ENCODE data around the gene FRMPD4. TPM values are rescaled to one million over a fixed set of nuclear protein-coding genes. Genes with fewer than 3 reads are reported as not detected.

Gene FRMPD4
- total and polyA plus RNA-seq, 2 donors from 2014 or later: not detected

DNA sequence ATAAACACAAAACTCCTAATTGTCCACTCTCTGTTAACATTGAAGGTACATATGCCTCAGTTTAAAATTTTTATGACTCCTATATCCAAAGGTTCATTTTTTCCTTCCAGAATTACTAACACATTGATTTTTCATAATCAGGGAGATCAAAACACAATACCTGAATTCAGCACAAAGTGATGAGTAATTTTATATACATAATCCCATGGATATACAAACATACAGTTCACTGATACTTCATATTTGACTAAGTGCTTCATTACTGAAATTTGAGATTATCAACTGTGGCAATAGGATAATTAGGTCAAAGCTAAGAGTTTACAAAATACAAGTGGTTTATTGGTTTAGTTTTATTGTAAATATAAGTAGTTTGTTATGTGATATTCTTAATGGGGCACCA, 476.8 kb downstream of the FRMPD4 start:
- H3K4me3 ChIP-seq (ENCODE audit: low read length in 3 of 3): no peak overlapping the region
- H3K36me3 ChIP-seq (ENCODE audit: control insufficient read depth in 2 of 3, insufficient read depth in 3 of 3, low read length in 3 of 3): no peaks in the 10 kb centered on the region
- TF ChIP-seq, protein P1, sequence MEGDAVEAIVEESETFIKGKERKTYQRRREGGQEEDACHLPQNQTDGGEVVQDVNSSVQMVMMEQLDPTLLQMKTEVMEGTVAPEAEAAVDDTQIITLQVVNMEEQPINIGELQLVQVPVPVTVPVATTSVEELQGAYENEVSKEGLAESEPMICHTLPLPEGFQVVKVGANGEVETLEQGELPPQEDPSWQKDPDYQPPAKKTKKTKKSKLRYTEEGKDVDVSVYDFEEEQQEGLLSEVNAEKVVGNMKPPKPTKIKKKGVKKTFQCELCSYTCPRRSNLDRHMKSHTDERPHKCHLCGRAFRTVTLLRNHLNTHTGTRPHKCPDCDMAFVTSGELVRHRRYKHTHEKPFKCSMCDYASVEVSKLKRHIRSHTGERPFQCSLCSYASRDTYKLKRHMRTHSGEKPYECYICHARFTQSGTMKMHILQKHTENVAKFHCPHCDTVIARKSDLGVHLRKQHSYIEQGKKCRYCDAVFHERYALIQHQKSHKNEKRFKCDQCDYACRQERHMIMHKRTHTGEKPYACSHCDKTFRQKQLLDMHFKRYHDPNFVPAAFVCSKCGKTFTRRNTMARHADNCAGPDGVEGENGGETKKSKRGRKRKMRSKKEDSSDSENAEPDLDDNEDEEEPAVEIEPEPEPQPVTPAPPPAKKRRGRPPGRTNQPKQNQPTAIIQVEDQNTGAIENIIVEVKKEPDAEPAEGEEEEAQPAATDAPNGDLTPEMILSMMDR (IDR thresholded peaks at IDR 0.05; ENCODE audit: borderline replicate concordance, extremely low read depth, insufficient read depth): no peak
- H3K9ac ChIP-seq (ENCODE audit: low read length in 3 of 3): no peak overlapping the region
- intact Hi-C loops (cut with DNase I): no loop called here
- H3K27ac ChIP-seq (ENCODE audit: low read depth in 2 of 2, low read length in 2 of 2): no peak overlapping the region
- no peaks in the 10 kb centered on the region for H3K9me3 ChIP-seq (ENCODE audit: control insufficient read depth in 2 of 3, insufficient read depth in 1 of 3, low read length in 3 of 3)
- DNase-seq (no peak), FAIRE-seq (peak; percentile 25)
- no peaks in the 10 kb centered on the region for H3K27me3 ChIP-seq (ENCODE audit: control insufficient read depth, insufficient read depth, low read length)
- H3K4me1 ChIP-seq (ENCODE audit: control insufficient read depth in 2 of 3, insufficient read depth in 2 of 3, low read depth in 1 of 3, low read length in 3 of 3): no peaks in the 10 kb centered on the region

DNA sequence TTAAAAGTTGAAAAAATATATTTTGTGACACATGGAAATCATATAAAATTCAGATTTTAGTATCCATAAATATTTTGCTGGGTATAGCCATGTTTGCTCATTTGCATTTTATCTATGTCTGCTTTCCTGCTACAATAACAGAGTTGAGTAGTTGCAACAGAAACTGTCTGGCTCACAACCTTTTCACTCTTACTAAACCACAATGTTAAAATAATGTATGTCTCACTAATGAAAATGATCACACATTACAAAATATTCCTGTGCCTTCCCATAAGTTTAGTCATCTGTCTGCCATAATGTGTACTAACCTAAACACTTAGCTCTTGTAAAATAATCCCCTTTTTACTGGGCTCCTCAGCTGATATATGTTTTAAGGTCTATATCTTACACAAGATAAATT, 479.0 kb downstream of the FRMPD4 start:
- FAIRE-seq (no peak), DNase-seq (no peak)
- H3K4me1 ChIP-seq (ENCODE audit: control insufficient read depth in 2 of 3, insufficient read depth in 2 of 3, low read depth in 1 of 3, low read length in 3 of 3): no peaks in the 10 kb centered on the region
- no peak overlapping the region for H3K9ac ChIP-seq (ENCODE audit: low read length in 3 of 3)
- no peaks in the 10 kb centered on the region for H3K27me3 ChIP-seq (ENCODE audit: control insufficient read depth, insufficient read depth, low read length)
- H3K9me3 ChIP-seq (ENCODE audit: control insufficient read depth in 2 of 3, insufficient read depth in 1 of 3, low read length in 3 of 3): no peaks in the 10 kb centered on the region
- H3K36me3 ChIP-seq (ENCODE audit: control insufficient read depth in 2 of 3, insufficient read depth in 3 of 3, low read length in 3 of 3): no peaks in the 10 kb centered on the region
- intact Hi-C loops (cut with DNase I): no loop called here
- no peak overlapping the region for H3K4me3 ChIP-seq (ENCODE audit: low read length in 3 of 3)
- no peak overlapping the region for H3K27ac ChIP-seq (ENCODE audit: low read depth in 2 of 2, low read length in 2 of 2)
- TF ChIP-seq, protein P1 (IDR thresholded peaks at IDR 0.05; ENCODE audit: borderline replicate concordance, extremely low read depth, insufficient read depth): no peak

DNA sequence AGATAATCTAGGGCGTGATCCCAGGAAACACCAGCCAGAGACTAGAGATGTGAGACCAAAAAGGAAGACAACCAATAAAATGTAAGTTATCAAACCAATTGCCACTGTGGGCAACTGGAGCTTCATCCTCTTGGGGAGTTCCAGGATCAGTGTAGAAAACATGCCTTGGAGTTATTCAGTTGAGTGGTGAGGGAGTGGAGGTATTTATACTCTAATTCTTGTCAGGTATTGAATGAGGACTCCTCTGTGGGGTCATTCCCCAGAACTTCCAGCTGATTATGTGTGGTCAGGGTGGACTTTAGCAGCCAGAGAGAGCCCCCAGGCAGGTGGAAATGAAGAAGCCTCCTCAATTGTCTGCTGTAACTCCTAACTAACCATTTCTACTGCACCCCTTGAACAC, 509.0 kb downstream of the FRMPD4 start:
- Histone ChIP-seq H3K9ac (ENCODE audit: low read length in 3 of 3) (no peak overlapping the region), H3K36me3 (ENCODE audit: control insufficient read depth in 2 of 3, insufficient read depth in 3 of 3, low read length in 3 of 3) (no peaks in the 10 kb centered on the region), H3K27ac (ENCODE audit: low read depth in 2 of 2, low read length in 2 of 2) (no peak overlapping the region), H3K4me3 (ENCODE audit: low read length in 3 of 3) (no peak overlapping the region), H3K4me1 (ENCODE audit: control insufficient read depth in 2 of 3, insufficient read depth in 2 of 3, low read depth in 1 of 3, low read length in 3 of 3) (no peaks in the 10 kb centered on the region), H3K27me3 (ENCODE audit: control insufficient read depth, insufficient read depth, low read length) (peaks cover 3% of the 10 kb centered on the region), H3K9me3 (ENCODE audit: control insufficient read depth in 2 of 3, insufficient read depth in 1 of 3, low read length in 3 of 3) (no peaks in the 10 kb centered on the region)
- no peak for FAIRE-seq
- intact Hi-C loops (cut with DNase I): no loop called here
- no peak for DNase-seq
- TF ChIP-seq, protein P1 (IDR thresholded peaks at IDR 0.05; ENCODE audit: borderline replicate concordance, extremely low read depth, insufficient read depth): no peak

DNA sequence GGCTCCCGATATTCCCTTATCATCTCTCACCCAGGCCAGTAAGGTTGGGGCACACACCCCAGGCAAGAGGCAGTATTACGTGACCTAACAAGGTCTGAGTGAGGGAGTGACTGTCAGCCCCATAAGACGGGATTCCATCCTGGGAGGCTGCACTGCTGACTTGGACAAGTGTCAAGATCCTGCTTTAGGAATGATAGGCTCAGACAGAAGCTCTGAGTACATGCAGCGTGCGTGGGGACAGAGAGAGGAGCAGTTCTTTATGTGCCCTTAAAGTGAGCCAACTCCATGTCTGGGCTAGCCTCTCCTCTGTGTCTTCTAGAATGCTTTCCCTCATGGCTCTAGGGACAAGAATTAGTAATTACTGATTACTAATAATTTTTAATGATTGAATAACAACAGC, 510.7 kb downstream of the FRMPD4 start:
- no peaks in the 10 kb centered on the region for H3K4me1 ChIP-seq (ENCODE audit: control insufficient read depth in 2 of 3, insufficient read depth in 2 of 3, low read depth in 1 of 3, low read length in 3 of 3)
- H3K36me3 ChIP-seq (ENCODE audit: control insufficient read depth in 2 of 3, insufficient read depth in 3 of 3, low read length in 3 of 3): no peaks in the 10 kb centered on the region
- H3K9ac ChIP-seq (ENCODE audit: low read length in 3 of 3): no peak overlapping the region
- intact Hi-C loops (cut with DNase I): no loop called here
- peaks cover 3% of the 10 kb centered on the region for H3K27me3 ChIP-seq (ENCODE audit: control insufficient read depth, insufficient read depth, low read length)
- DNase-seq: no peak
- no peak overlapping the region for H3K4me3 ChIP-seq (ENCODE audit: low read length in 3 of 3)
- H3K9me3 ChIP-seq (ENCODE audit: control insufficient read depth in 2 of 3, insufficient read depth in 1 of 3, low read length in 3 of 3): no peaks in the 10 kb centered on the region
- H3K27ac ChIP-seq (ENCODE audit: low read depth in 2 of 2, low read length in 2 of 2): no peak overlapping the region
- no peak for FAIRE-seq
- TF ChIP-seq, protein P1 (IDR thresholded peaks at IDR 0.05; ENCODE audit: borderline replicate concordance, extremely low read depth, insufficient read depth): no peak
